GM21360 (cell line): ENCODE data around the gene VDR.
"Not testable (repeated sequence)": the region's sequence is repeated elsewhere in the genome, so short reads cannot be mapped to it uniquely, and the experiment has no call there.

Experiments used
- ATAC-seq: cut with Tn5 transposase; IDR thresholded peaks from one replicate; pipeline ENCODE4 v1.9.1; 2021; ENCODE audit warnings: mild to moderate bottlenecking, moderate library complexity; ENCODE audit not compliant: unreplicated experiment

The VDR gene

DNA sequence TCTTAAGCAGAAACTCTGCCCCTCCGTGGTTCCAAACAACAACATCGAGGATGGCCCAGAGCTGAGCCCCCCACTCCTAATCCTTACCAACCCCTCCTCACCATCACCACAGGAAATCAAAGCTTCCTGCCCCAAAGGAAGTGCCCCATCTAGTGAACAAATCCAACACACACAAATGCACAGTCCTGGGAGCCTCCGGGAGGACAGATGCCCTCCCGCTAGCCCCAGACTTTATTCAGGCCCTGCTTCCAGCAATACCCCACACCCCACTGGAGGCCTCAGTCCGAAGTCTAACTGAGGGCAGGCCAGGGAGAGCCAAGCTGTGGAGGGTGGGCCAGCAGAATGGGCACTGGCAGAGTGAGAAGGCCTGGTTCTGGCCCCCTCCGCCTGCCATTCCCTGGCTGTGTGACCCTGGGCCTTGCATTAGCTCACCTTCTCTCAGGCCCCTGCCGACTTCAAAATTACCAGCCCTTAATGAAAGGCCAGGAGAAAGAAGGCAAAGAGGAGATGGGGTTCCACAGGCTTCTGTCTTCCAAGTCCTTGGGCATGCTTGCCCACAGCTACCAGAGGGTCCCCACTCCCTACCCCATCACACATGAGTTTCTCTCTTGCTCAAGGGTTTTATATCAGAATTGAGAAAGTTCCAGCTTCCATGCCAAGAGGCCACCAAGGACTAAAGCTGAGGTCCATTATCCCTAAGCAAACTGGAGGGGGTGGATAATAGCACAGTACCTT lies 87.4 kb downstream of the VDR start:
- no peak for ATAC-seq

DNA sequence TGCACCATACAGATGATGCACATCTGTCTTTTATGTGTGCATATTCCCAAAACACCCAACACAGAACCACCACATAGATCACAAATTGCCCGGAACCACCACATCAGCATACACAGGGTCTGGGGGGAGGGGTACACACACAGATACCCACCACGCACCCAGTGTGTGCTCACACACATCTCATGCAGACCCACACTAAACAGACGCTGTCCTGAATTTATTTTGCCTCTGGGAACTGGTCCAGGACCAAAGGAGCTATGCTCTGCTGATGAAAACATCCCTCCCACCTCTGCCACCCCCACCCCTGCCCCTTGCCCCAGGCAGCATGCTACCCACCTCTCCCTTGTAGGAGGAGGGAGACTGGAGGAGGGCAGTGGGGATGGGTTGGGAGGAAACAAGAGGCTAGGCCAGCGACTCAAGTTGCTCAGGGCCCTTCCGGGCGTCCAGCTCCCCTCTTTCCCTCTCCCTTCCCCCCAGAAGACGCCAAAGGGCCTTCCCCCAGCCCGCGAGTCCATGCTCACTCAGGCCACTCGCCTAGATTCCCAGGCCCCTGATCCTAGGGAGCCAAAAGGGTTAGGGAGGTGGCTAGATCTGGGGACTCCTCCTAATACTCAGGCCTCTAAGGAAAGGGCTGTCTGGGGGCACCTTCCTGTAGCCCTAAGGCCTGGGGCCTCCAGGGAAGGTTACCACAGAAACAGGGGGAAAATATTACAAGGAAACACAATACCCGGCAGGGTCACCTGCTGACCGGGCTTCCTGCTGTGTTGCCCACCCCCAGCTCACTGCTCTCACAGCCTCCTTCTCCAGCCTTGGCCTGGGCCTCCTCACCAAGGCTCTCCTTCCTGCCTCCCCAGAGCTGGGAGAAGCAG lies 88.2 kb downstream of the VDR start:
- ATAC-seq = no peak

DNA sequence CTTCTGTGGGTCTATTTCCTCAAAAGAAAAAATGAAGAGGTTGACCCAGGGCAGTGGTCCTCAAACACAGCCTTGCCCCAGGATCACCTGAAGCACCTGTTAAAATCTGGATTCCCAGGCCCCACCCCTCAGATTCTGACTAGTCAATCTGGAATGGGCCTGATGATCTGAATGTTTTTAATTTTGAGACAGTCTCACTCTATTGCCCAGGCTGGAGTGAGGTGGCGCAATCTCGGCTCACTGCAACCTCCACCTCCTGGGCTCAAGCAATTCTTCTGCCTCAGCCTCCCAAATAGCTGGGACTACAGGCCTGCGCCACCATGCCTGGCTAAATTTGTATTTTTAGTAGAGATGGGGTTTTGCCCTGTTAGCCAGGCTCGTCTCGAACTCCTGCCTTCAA lies 89.3 kb downstream of the VDR start:
- not testable (repeated sequence) for ATAC-seq

DNA sequence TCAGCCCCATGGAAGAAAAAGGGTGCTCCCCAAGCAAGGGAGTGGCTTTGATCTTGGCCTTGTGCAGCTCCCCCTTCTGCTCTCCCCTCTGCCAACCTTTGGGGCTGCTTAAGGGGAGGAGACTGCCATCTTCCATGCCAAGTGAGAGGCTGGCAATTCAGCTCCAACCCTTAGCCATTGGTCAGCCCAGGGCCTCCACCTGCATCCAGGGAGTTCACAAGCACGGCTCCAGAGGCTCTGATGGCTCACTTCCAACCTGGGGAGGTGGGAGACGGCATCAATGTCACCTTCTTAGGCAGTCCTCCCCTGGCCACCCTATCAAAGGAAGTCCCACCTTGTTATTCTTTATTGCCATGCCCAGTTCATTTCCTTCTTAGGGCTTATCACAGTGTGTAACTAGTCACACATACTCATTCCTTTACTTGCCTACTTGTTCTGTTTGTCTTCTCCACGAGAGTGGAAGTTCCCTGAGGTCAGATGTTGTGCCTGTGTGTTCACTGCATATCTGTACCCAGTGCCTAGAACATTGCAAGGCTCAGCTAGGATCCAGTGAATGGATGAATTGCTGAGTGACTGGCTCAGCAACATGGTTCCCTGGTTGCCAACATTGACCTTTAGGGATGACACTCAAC lies 90.1 kb downstream of the VDR start:
- ATAC-seq = no peak

DNA sequence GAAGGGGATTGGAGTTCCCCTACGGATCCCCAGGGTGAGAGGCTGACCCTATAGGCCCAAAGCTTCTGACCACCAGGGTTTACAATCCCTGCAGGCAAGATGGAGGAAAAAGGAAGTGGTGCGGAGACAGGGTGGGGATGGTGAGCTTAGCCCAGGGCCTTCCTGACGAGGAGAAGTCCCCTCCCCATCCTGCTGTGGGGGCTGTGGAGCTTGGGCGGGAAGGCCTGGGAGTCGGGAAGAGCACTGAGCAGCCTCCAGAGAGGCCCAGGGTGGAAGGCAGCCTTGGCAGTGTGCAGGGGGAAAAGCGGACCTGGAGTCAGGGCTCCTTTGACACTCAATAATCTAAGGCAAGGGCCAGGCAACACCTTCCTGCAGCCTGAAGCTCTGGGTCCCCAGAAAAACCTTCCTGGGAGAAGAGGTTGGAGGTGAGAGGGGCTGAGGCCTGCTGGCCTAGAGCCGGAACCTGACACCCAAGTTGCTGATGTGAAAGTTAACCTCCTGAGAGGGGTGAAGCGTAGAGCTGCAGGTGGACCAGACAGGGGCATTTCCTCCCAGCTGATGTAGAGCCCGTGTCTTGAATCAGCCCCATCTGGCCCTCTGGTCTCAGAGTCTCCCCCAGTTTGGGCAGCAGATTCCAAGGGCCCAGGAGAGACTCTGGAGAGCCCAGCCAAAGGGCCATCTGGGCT lies 91.1 kb downstream of the VDR start:
- ATAC-seq = peak; percentile 24

DNA sequence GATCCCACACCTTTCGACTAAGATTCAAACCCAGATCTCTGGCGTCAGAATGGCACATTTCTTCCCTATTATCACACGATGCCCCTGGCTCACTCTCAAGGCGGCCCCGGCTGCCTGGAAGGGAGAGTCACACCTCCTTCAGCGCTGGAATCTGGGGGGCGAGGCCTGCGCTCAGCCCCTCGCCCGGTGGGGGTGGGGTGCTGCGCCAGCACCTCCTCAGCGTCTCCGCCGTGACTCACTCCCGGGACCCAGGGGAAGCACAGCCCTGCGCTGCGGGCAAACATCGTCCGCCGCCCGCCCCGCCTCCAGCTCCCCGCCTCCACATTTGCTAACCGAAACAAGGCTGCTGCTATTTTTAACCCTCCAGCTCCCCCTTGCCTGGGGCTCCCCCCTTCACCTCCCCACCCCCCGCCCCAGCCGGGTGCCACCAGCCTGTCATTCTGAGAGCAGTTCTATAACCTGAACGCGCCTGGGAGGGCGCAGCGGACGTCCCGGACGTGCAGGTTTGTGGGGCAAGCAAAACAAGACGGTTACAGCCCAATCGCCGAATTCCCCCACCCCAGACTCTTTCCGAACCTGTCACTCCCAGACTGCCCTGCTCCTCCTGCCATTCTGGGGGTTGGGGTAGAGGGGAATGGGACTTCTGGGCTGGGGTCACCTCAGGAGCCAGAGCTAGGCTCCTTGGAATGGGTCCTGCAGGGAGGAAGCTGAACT lies 91.8 kb downstream of the VDR start:
- peak; percentile 55 for ATAC-seq

DNA sequence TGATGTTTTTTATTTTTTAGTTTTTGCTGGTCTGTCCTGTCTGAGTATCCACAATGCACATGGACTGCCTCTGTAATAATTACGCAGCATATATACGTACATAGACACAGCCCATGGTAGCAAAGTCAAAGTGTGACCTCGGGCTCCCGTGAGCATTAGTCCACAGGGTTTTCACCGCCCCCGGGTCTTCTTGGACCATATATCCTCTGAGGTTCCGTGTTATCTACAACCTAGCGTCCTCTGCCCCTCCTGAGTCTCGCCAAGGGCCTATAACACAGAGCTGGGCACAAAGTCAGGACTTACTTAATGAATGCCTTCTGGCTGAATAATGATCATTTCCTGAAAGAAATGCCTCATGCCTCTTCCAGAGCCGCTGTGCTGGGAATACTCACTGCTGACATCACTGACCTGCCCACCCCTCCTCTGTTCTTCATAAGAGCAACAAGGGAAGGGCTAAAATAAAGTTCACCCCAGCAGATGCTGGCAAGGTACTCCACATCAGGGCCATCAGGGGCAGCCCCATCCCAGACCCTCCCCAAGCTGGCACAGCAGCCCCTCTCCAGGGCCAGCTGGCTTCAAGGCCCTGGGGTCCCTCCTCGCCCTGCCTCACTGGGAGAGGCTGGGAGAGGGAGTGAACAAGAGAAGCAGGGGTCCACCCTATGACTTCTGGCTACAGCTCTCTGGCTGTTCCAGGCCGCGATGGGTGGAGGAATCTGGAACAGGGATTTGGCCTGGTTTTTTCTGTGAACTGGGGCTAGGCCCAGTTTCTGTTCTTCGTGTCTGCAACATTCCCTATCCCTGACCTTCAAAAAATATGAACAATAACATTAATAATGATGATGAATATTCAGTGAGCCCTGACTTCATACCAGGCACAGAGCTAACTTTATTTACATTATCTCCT lies 93.0 kb downstream of the VDR start:
- ATAC-seq = no peak

DNA sequence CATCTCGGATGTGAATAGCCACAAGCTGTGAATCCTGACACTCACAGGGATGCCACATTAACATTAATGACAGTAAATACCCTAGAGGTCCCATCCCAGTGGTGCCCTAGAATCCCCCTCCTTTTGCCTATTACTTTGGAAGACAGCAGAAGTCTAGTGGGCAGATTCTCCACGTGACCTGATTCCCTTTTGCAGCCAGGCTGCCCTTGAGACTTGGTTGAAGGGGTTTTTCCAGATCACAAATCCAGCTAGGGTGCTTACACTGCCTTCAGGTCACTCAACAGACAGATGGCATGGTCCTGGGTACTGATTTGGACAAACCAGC lies 93.8 kb downstream of the VDR start:
- no peak for ATAC-seq

DNA sequence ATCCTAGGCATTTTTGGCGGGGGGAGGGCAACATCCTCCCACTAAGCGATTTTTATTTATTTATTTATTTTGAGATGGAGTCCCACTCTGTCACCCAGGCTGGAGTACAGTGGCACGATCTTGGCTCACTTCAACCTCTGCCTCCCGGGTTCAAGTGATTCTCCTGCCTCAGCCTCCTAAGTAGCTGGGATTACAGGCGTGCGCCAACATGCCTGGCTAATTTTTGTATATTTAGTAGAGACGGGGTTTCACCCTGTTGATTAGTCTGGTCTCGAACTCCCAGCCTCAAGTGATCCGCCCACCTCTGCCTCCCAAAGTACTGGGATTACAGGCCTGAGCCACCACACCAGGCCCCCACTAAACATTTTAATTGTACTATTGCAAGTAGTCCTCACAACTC lies 95.3 kb downstream of the VDR start:
- not testable (repeated sequence) for ATAC-seq

DNA sequence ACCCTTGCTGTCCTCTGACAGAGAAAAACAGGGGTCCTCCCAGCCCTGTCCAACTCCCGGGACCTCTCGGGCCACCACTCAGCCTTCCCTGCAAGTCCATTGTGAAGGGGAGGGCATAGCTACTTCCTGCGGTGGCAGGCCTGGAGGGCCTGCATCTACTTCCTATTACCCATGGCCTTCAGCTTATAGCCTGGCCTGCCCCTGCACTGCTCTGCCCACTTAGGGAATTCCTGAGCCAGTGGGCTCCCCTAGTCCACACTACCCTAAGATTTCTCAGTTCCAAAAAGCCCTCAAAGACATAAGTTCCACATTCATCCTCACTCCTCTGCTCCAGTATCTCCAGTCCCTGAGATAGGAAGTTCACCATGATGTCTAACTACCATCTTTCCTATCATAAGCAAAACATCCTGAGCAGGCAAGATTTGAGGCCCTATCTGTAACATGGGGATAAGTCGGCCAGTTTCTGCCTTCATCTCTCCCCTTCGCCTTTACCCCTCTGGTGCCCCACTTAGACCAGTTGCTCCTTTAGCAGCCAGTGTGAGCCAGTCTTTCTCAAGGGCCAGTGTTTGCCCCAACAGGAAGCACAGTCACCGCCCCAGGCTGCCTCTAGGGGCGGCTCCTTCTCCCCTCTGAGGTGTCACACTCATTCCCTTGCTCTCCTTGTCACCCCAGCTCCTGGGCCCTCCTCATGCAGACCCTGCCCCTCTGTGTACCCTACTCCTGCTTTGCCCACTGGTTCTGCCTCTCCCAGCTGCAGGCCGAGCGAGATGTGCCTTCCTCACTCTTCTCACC lies 96.0 kb downstream of the VDR start:
- no peak for ATAC-seq

DNA sequence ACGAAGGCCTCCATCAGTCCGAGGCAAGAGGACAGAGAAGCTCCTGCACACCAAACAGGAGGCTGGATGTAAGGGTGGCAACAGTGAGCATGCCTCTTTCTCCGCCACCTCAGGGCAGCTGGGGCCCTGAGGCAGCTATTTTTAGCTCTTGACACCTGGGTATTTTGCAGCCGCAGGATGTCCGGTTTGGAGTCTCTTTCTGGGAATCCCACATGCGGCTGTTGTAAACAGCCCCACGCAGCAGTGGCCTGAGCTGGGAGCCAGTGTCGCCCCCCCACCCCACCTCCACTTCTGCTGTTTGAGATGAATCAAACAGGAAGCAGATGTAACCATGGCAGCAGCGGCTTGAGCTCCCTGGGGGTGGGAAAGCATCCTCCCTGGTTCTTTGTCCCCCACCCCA lies 96.7 kb downstream of the VDR start:
- no peak for ATAC-seq

DNA sequence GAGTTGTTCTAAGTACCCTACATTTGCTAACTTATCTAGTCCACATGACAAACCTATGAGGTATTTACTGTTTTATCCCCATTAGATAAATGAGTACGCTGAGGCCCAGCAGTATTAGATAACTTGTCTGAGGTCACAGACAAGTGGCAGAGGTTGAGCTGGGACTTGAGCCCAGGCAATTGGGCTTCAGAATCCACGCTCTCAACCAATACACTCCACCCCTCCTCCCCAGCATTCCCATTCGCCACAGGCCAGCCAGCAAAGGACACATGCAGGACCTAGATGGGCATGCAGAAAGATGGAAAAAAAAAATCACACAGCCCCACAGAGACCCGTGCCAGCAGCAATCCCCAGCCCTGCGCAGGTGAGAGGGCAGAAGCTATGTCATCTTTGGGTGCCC lies 97.5 kb downstream of the VDR start:
- no peak for ATAC-seq

DNA sequence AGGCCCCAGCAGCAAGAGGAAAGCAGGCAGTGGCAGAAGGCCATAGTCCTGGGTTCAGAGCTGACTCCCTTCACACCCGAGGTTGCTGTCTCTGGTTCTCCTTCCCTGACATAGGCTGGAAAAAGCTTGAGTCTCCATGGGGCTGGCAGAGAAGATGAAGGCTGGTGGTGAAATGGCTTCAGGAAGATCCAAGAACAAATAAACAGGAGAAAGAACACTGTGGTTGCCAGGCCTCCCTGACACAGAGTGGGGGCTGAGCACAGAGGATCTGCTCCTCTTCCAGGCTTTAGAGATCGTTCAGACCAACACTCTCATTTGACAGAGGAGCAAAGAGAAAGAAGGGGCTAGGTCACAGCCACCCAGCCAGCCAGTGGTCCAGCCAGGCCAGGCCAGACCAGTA lies 99.4 kb downstream of the VDR start:
- ATAC-seq = no peak

DNA sequence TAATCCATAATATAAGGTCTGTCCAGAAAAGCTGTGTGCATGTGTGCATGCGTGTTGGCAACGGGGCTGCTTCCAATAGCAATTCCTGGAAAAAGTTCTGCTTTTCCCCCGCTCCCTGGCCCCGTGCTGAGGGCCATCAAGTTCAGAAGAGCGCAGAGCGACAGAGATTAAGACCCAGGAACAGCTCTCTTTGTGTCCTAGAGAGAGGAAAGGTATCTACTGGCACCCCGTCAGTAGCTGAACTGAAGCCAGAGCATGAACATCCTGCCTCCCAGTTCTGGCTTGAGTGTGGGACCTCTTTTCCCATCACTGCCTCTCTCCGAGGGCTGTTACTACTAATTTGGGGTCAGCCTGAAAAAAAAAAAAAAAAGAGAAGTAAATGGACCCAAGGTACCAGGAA lies 100.6 kb downstream of the VDR start:
- no peak for ATAC-seq

DNA sequence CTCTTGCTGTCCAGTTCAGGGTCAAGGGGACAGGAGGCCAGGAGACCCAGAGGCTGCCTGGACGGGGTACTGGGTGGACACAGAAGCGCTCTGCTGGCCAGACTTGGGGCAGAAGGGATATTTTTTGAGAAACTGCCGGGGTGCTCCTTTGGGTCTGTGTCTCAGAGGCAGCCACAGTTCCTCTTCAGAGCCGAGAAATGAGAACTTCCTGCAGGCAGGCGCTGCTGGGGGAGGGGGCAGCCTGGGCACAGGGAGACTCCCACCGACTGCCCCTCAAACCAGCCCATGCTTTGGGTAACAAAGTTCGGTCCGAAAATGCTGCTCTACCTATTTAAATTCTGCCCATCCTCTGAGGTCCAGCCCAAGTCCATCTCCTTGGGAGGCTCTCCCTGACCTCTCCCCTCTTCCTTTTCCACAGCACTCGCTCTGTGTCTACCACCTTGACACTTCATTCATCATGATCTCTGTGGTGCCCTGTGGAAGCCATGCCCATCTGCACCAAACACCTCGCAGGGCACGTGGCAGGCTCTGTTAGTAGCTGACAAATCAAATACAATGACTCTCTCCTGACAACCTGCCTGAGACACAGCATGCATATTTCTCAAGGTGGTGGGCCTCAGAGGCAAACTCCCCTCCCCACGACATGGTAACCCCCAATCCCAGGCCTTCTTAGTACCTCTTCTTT lies 101.5 kb downstream of the VDR start:
- ATAC-seq = no peak

DNA sequence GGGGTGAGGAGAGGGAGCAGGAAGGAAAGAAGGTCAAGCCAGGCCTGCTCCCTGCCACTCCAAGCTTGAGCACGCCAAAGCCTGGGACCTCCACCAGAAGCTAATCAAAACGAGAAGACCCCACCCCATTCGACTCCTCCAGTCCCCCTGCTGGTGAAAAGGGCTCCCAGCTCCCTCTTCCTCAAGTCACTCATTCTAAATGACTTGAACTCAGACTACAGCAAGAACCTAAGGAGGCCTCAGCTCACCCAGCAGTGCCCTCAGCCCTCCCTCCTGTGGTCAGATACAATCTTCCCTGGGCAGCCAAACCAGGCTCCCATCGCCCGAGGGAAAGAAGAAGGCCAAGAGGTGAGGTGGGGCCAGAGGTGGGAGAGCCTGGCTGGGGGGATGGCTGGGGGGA lies 102.5 kb downstream of the VDR start:
- ATAC-seq = no peak

DNA sequence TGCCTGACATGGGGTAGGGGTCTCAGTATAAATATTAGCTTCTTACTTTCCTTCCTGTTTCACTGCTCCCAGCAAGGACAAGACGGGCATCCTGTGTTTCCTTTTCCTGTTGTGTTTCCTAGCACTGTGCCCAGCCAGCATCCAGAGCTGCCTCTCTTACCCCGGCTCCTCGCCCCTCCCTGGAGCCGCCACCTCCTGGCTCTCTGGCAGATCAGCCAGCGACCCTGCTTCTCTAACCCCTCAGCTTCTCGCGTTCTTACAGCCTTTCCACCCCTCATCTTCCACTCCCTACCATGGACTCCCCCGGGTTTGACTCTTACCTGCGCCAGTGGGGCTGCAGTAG lies 102.9 kb downstream of the VDR start:
- ATAC-seq = no peak

DNA sequence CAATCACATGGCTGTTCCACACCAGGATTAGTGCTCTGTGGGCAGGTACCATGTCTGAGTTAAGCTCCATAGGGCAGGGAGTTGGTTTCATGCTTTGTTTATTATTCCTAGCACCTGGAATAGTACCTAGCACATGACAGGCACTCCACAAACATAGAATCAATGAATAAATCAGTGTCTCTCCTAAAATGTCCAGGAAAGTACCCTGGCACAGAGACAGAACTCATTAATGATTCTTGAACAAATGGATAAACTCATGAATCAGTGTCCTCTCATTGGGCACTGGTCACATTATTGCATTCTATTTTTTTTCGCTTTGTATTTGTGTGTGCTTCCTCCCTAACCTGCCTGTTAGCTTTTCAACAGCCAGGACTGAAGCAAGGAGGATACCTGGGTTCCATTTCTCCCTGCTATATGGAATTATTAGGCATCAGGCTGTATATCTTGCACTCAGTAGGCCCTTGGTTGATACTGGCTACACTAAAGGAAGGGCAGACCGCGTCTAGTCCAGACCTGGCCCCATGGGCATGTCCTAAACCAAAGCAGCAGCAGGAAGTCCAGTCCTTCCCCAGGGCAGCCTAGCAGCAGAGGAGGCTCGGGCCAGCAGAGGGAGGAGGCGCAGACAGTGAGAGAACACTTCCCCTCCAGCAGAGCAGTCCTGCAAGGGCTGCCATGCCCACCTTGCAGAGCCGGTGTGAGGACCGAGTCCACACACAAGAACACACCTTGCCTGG lies 103.5 kb downstream of the VDR start:
- ATAC-seq = no peak
